Liver (tissue), 3 donors: ENCODE results near the gene SLC7A10.
A peak's percentile ranks its signal among the peaks of the same experiment; 100 is the strongest.

Experiments used
- EGR1 ChIP-seq, 2 donors: IDR thresholded peaks; 2 replicates each; pipeline ENCODE4 v1.6.1; 2016 to 2018; ENCODE audit warnings: antibody characterized with exemption in 2 of 2, low read depth in 2 of 2
- HNF4A ChIP-seq, 2 donors: conservative IDR thresholded peaks; 2 replicates each; pipeline ENCODE4 v1.6.1; 2016; ENCODE audit warnings: antibody characterized with exemption in 2 of 2, mild to moderate bottlenecking in 2 of 2
- RAD21 ChIP-seq, 2 donors: IDR thresholded peaks; 2 replicates each; pipeline ENCODE4 v1.6.1; 2016; ENCODE audit warnings: antibody characterized with exemption in 2 of 2, mild to moderate bottlenecking in 2 of 2
- YY1 ChIP-seq: IDR thresholded peaks from 2 replicates; pipeline ENCODE4 v1.6.1; 2016; ENCODE audit warnings: antibody characterized with exemption, mild to moderate bottlenecking
- TF ChIP-seq, protein P1 (sequence below): fragments of 150-350 bp; IDR thresholded peaks from 2 replicates; pipeline ENCODE4 v1.5.1; 2017; ENCODE audit warnings: improper control_type of control experiment, low read depth, low read length; ENCODE audit not compliant: missing input control
- TF ChIP-seq, protein P2 (sequence below): IDR thresholded peaks from 2 replicates; pipeline ENCODE4 v1.6.1; 2016; ENCODE audit warnings: antibody characterized with exemption
- TF ChIP-seq, protein P3 (sequence below): IDR thresholded peaks from 2 replicates; pipeline ENCODE4 v1.6.1; 2016; ENCODE audit warnings: antibody characterized with exemption, mild to moderate bottlenecking
- donor health status: healthy.
- donor health status: healthy.

DNA sequence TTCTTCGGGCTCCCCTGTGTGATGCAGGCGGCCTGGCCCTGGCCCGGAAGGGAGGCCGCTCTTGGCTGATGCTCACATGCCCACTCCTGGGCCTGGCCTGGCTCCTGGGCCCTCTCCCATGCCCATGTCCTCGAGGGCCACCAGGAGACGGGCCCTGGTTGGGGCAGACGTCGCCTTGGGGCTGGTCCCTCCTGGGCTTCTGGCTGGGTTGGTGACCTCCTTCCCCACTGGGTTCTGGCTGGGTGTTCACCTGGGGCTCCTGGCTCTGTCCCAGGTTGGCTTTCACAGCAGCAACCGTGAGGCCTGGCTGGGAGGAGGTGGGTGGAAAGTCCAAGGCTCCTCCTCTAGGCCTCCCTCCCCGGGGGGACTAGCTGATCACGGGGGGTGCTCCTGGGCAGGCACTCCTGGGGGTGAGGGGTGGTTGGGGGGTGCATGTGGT, 15.5 kb upstream of the SLC7A10 start:
- TF ChIP-seq, protein P1, sequence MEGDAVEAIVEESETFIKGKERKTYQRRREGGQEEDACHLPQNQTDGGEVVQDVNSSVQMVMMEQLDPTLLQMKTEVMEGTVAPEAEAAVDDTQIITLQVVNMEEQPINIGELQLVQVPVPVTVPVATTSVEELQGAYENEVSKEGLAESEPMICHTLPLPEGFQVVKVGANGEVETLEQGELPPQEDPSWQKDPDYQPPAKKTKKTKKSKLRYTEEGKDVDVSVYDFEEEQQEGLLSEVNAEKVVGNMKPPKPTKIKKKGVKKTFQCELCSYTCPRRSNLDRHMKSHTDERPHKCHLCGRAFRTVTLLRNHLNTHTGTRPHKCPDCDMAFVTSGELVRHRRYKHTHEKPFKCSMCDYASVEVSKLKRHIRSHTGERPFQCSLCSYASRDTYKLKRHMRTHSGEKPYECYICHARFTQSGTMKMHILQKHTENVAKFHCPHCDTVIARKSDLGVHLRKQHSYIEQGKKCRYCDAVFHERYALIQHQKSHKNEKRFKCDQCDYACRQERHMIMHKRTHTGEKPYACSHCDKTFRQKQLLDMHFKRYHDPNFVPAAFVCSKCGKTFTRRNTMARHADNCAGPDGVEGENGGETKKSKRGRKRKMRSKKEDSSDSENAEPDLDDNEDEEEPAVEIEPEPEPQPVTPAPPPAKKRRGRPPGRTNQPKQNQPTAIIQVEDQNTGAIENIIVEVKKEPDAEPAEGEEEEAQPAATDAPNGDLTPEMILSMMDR: no peak
- no peak for TF ChIP-seq RAD21 (IDR thresholded peaks at IDR 0.05)
- TF ChIP-seq, protein P2, sequence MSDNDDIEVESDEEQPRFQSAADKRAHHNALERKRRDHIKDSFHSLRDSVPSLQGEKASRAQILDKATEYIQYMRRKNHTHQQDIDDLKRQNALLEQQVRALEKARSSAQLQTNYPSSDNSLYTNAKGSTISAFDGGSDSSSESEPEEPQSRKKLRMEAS: no peak
- TF ChIP-seq, protein P3, sequence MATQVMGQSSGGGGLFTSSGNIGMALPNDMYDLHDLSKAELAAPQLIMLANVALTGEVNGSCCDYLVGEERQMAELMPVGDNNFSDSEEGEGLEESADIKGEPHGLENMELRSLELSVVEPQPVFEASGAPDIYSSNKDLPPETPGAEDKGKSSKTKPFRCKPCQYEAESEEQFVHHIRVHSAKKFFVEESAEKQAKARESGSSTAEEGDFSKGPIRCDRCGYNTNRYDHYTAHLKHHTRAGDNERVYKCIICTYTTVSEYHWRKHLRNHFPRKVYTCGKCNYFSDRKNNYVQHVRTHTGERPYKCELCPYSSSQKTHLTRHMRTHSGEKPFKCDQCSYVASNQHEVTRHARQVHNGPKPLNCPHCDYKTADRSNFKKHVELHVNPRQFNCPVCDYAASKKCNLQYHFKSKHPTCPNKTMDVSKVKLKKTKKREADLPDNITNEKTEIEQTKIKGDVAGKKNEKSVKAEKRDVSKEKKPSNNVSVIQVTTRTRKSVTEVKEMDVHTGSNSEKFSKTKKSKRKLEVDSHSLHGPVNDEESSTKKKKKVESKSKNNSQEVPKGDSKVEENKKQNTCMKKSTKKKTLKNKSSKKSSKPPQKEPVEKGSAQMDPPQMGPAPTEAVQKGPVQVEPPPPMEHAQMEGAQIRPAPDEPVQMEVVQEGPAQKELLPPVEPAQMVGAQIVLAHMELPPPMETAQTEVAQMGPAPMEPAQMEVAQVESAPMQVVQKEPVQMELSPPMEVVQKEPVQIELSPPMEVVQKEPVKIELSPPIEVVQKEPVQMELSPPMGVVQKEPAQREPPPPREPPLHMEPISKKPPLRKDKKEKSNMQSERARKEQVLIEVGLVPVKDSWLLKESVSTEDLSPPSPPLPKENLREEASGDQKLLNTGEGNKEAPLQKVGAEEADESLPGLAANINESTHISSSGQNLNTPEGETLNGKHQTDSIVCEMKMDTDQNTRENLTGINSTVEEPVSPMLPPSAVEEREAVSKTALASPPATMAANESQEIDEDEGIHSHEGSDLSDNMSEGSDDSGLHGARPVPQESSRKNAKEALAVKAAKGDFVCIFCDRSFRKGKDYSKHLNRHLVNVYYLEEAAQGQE: peak; percentile 41
- TF ChIP-seq EGR1 (IDR thresholded peaks at IDR 0.05; ENCODE audit: low read depth in 2 of 2): no peak
- TF ChIP-seq HNF4A (conservative IDR thresholded peaks at IDR 0.05): peak; percentile 65 to 76
- no peak for TF ChIP-seq YY1
